GM18870 (cell line): ENCODE results near the gene HECTD4.
A peak's percentile ranks its signal among the peaks of the same experiment; 100 is the strongest.
"Not testable (repeated sequence)": the region's sequence is repeated elsewhere in the genome, so short reads cannot be mapped to it uniquely, and the experiment has no call there.

Source experiments
- ATAC-seq: cut with Tn5 transposase; IDR thresholded peaks from one replicate; pipeline ENCODE4 v1.9.1; 2021; ENCODE audit warnings: moderate library complexity; ENCODE audit not compliant: unreplicated experiment

The HECTD4 gene

DNA sequence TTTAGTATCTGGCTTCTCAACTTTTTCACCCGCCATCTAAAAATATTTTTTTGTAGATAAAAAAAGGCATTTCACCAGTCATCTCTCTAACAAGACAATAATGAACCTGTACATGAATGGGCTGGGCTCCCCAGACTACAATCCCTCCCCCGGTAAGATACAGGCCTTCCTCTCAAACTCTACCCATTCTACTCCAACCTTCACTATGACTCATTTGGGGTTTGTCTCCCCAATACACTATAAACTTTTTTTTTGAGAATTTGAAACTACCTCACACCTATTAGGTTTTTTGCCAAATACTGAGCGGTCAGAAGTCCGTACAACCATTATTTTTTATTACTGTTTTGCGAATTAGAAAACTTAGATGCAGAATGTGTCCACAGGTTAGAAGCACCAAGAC lies 26.4 kb upstream of the HECTD4 start:
- ATAC-seq, result no peak

DNA sequence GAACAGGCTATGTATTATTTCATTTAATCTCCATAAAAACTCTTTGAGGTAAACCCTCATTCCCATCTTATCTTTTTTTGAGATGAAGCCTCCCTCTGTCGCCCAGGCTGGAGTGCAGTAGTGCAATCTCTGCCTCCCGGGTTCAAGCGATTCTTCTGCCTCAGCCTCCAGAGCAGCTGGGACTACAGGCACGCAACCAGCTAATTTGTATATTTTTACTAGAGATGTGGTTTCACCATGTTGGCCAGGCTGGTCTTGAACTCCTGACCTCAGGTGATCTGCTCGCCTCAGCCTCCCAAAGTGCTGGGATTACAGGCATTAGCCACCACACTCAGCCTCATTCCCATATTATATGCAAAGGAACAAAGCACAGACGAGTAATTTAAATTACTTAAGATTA lies 25.5 kb upstream of the HECTD4 start:
- ATAC-seq, result not testable (repeated sequence)

GRCh38 chr12:112406519-112407488 lies 24.6 kb upstream of the HECTD4 start:
- ATAC-seq, result no peak

- ATAC-seq, result no peak
Observed at GRCh38 chr12:112401903-112402498, 19.8 kb upstream of the HECTD4 start.

GRCh38 chr12:112401054-112401453 lies 18.8 kb upstream of the HECTD4 start:
- ATAC-seq, result no peak

GRCh38 chr12:112393328-112393727 lies 11.1 kb upstream of the HECTD4 start:
- no peak for ATAC-seq

- not testable (repeated sequence) for ATAC-seq
Observed at GRCh38 chr12:112389922-112390654, 7.9 kb upstream of the HECTD4 start.

GRCh38 chr12:112389228-112389627 lies 7.0 kb upstream of the HECTD4 start:
- no peak for ATAC-seq

DNA sequence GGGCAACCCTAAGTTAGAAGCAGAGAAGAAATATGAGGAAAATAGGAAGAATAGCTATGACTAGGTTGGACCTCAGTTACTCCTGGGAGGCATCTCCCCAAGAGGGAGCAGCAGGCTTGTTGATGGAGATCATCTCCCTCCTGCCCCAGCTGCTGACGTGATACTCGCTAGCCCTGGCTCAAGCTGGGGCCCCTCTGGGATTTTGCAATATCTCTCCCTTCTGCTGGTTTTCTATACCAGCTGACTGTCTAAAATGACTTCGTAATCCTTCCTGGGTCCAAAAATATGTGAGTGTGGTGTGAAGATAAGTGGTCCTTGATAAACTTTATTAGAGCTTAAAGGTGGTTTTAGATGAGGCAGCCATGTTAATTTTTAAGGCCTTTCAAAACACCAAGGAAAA lies 4.5 kb upstream of the HECTD4 start:
- no peak for ATAC-seq

- ATAC-seq, result no peak
Observed at GRCh38 chr12:112382866-112383265, 635 bp upstream of the HECTD4 start.

- ATAC-seq, result peak; percentile 45
Observed at GRCh38 chr12:112381406-112381882, 787 bp downstream of the HECTD4 start.

DNA sequence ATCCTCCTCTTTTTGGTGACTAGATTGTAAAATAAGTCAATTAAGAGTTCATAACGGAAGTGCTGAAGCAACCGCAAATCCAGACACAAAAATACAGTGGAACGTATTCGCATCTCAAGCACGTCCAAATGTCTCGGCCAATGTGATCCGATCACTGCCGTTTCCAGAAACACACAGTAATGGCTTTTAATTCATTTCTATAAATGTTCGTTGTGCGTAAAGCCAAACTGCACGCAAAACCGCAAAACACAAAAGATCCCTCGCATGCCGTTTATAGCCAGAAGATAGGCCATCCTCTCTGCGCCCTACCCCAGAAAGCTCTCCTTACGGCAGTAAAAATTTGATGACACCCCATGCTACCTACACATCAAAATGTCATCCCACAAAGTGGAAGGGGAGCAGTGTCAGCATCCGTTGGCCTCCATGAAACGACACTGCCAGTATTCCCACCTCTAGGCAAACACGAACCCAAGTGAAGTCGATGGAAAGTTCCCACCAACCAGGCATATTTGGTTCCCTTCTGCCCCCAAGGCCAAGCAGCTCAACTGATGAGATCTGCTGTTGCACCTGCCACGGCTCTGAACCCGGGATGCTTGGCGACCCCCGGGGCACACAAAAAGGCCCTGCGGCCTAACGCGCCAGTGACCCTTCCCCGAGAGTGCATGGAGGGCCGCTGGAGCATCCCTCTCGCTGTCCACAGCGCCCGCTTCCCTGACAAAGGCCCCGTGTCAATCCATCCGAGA lies 1.4 kb downstream of the HECTD4 start:
- no peak for ATAC-seq

DNA sequence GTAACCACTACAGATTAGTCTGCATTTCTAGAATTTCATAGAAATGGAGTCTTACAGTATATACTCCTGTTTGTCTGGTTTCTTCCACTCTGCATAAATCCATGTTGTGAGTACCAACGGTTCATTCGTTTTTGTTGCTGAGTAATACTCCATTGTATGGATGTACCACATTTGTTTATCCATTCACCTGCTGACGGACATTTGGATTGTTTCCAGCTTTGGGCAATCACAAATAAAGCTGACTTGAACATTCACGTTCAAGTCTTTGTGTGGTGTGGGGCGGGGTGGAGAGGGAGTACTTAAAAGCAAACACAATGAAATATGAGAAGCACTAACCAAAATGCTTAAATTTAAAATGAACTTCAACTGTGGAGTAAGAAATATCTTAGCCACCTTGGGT lies 7.1 kb downstream of the HECTD4 start:
- ATAC-seq, result no peak

- ATAC-seq, result no peak
Observed at GRCh38 chr12:112374166-112374740, 8.0 kb downstream of the HECTD4 start.

GRCh38 chr12:112370868-112371510 lies 11.2 kb downstream of the HECTD4 start:
- ATAC-seq, result no peak

GRCh38 chr12:112370199-112370598 lies 12.0 kb downstream of the HECTD4 start:
- no peak for ATAC-seq

GRCh38 chr12:112368856-112369255 lies 13.4 kb downstream of the HECTD4 start:
- no peak for ATAC-seq

DNA sequence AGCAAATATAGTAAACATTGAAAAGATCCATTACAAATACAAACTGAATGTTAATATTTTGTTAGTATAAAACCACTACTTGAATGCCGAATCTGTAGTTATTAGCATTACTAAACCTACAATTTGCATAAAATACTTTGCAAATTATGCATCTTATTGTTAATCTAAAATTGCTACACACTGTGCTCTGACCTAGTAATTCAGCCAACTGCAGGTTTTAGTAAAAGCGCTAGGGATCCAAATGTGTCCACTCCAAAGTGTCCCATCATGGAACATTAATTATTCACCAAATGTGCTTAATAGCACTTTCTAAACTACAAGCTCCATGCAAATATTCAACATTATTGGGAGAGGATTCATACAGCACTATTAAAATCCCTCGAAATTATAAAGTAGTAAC lies 14.3 kb downstream of the HECTD4 start:
- ATAC-seq, result no peak

DNA sequence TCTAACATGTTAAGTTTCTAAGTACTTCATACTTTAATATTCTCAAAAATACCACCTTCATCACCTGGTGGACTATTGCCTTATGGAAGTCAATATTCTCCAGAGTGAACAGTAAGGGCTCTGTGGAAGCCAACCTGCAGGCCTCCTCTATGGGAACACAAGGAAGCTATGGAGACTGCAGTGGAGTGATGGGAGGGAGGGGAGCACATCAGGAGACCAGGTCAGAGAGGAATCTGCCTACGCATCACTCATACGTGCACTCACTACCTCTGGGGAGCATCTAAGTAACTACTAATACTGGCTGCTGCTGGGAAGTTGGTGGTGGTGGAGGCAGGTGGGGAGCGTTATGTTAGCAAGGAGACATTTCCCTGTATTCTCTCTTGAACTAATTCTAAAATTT lies 19.9 kb downstream of the HECTD4 start:
- ATAC-seq, result no peak

- no peak for ATAC-seq
Observed at GRCh38 chr12:112361271-112361670, 21.0 kb downstream of the HECTD4 start.
